ENCODE data around the gene GGA2. TPM values are rescaled to one million over a fixed set of nuclear protein-coding genes. Genes with fewer than 3 reads are reported as not detected.

The GGA2 gene
- total and polyA plus RNA-seq, 3 donors from 2014 or later = 47.2 to 71.9 (median 60.6) TPM

DNA sequence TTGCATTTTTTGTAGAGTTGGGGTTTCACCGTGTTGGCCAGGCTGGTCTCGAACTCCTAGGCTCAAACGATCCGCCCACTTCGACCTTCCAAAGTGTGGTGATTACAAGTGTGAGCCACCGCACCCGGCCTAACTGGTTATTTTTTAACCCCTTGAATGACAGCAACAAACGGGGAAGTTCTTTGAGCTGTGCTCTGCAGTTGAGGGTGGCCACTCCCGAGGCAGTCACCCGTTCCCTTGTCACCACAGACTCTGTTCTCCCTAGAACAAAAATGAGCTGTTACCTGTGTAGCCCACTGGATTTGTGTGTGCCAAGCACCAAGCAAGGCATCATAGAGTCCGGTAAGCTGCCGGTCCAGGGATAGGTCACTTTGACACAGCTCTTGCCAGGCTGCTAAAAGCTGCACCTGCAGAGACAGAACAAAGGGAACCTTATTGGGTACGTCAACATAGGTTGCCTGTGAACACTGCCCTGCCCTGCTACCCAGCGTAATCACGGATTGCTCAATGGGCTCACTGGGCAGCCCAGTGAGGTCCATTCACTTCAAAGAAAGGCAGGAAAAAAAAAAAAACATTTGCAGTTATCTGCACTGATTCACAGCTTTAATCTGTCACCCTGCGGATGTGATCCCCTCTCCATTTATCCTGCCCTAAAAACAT, 76.9 kb downstream of the GGA2 start:
- no peak for DNase-seq
- intact Hi-C loops (cut with DNase I; ENCODE audit: low total_unique reads) = loop anchor here (10.0 kb wide), 1 partner anchor 249 kb away; the partner anchor contains the start of gene SCNN1G
- no peaks in the 10 kb centered on the region for H3K4me1 ChIP-seq
- H3K27ac ChIP-seq = no peak overlapping the region
- TF ChIP-seq POLR2A (IDR thresholded peaks at IDR 0.05) = no peak
- TF ChIP-seq, protein P1, sequence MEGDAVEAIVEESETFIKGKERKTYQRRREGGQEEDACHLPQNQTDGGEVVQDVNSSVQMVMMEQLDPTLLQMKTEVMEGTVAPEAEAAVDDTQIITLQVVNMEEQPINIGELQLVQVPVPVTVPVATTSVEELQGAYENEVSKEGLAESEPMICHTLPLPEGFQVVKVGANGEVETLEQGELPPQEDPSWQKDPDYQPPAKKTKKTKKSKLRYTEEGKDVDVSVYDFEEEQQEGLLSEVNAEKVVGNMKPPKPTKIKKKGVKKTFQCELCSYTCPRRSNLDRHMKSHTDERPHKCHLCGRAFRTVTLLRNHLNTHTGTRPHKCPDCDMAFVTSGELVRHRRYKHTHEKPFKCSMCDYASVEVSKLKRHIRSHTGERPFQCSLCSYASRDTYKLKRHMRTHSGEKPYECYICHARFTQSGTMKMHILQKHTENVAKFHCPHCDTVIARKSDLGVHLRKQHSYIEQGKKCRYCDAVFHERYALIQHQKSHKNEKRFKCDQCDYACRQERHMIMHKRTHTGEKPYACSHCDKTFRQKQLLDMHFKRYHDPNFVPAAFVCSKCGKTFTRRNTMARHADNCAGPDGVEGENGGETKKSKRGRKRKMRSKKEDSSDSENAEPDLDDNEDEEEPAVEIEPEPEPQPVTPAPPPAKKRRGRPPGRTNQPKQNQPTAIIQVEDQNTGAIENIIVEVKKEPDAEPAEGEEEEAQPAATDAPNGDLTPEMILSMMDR (IDR thresholded peaks at IDR 0.05) = no peak
- no peaks in the 10 kb centered on the region for H3K9me3 ChIP-seq
- H3K36me3 ChIP-seq (ENCODE audit: low read depth, missing control alignments) = no peaks in the 10 kb centered on the region
- 88 to 91% methylated on average over 16 of the region's 16 CpGs for WGBS, 2 donors
- H3K27me3 ChIP-seq = no peaks in the 10 kb centered on the region
- no peak overlapping the region for H3K4me3 ChIP-seq

DNA sequence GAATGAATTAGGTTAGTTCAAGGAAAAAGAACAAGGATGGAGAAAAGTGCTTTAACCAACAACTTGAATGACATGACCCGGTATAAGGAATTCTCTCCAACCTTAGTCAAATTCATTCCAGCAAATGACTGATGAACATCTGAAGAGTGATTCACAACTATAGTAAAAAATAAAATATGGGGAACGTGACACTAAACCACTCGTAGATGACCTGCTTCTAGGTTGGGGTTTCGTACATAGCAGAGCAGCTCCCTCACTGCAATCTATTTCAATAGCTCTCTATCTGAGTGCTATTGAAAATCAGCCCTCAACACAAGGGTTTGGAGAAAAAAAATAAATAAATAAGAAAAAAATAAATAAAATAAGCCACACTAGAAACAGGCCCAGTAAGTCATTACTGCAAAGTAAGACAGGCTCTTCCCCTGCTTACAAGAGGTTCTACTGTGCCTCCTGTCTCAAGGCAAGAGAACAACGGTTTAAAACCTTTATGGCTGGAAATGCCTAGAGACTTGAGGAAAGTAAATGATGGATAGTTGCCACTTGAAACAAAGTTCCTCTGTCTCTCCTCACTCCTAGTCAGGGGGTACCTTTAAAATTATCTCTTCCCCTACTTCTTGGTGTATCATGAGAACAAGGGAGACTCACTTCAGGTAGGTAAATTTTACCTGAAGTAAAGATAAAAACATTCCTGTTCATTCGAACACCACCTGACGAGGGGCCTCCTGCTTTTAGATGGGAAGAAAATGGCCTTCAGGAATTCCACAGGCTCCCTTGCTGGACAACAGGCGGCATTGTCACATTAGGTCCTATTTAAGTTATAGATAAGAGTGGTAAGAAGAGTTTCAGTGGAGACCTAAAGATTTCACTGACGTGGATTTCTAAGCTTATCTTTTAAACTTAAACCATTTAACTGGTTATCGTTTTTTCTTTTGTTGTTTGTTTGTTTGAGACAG, 77.8 kb downstream of the GGA2 start:
- DNase-seq = no peak
- Histone ChIP-seq H3K9me3 (no peaks in the 10 kb centered on the region), H3K4me3 (no peak overlapping the region), H3K27me3 (no peaks in the 10 kb centered on the region), H3K4me1 (no peaks in the 10 kb centered on the region), H3K27ac (no peak overlapping the region), H3K36me3 (ENCODE audit: low read depth, missing control alignments) (no peaks in the 10 kb centered on the region)
- intact Hi-C loops (cut with DNase I; ENCODE audit: low total_unique reads) = loop anchor here (10.0 kb wide), 1 partner anchor 248 kb away; the partner anchor contains the start of gene SCNN1G
- TF ChIP-seq, protein P1 (IDR thresholded peaks at IDR 0.05) = peak in 1 of 3 experiments; percentile 26
- no peak for TF ChIP-seq POLR2A (IDR thresholded peaks at IDR 0.05)
- 79 to 86% methylated on average over 10 of the region's 10 CpGs for WGBS, 2 donors

DNA sequence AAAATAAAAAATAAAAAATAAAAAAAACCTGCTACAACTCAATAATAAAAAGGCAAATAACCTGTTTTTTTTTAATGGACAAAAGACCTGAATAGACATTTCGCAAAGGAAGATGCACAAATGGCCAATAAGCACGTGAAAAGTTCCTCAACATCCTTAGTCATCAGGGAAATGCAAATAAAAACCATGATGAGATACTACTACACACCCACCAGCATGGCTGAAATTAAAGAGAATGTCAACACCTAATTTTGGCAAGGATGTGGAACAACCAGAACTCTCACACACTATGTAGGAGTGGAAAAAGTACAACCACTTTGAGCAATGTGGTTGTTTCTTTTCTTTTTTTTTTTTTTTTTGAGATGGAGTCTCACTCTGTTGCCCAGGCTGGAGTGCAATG, 81.9 kb downstream of the GGA2 start:
- Histone ChIP-seq H3K4me1 (peaks cover under 1% of the 10 kb centered on the region), H3K9me3 (no peaks in the 10 kb centered on the region), H3K4me3 (no peak overlapping the region), H3K36me3 (ENCODE audit: low read depth, missing control alignments) (no peaks in the 10 kb centered on the region), H3K27me3 (no peaks in the 10 kb centered on the region), H3K27ac (no peak overlapping the region)
- intact Hi-C loops (cut with DNase I; ENCODE audit: low total_unique reads) = no loop called here
- TF ChIP-seq, protein P1 (IDR thresholded peaks at IDR 0.05) = no peak
- TF ChIP-seq POLR2A (IDR thresholded peaks at IDR 0.05) = no peak
- no peak for DNase-seq
- WGBS, 2 donors = 73 to 89% methylated on average over 2 of the region's 2 CpGs

GRCh38 chr16:23424292-23424958, 85.9 kb downstream of the GGA2 start:
- intact Hi-C loops (cut with DNase I; ENCODE audit: low total_unique reads) = no loop called here
- no peak overlapping the region for H3K4me3 ChIP-seq
- no peaks in the 10 kb centered on the region for H3K9me3 ChIP-seq
- 87 to 91% methylated on average over 14 of the region's 14 CpGs for WGBS, 2 donors
- no peak for DNase-seq
- no peaks in the 10 kb centered on the region for H3K36me3 ChIP-seq (ENCODE audit: low read depth, missing control alignments)
- peaks cover 4% of the 10 kb centered on the region for H3K4me1 ChIP-seq
- no peaks in the 10 kb centered on the region for H3K27me3 ChIP-seq
- H3K27ac ChIP-seq = peak overlapping the region; percentile 69 to 86
- TF ChIP-seq, protein P1 (IDR thresholded peaks at IDR 0.05) = no peak
- TF ChIP-seq POLR2A (IDR thresholded peaks at IDR 0.05) = no peak
